ENCODE results near the gene NAP1L1. TPM values are rescaled to one million over a fixed set of nuclear protein-coding genes. Genes with fewer than 3 reads are reported as not detected.

The NAP1L1 gene
- total RNA-seq, 1 donor from 2014 or later, result 473 TPM

GRCh38 chr12:76033081-76034011, 51.1 kb downstream of the NAP1L1 start:
- no peak for TF ChIP-seq CTCF (conservative IDR thresholded peaks at IDR 0.05; ENCODE audit: low read depth, low read length)
- no peak for DNase-seq (ENCODE audit: low read depth)
- peak overlapping the region; percentile 96 for H3K4me3 ChIP-seq (ENCODE audit: low read depth, low read length)

- no peak for DNase-seq (ENCODE audit: low read depth)
- no peak for TF ChIP-seq CTCF (conservative IDR thresholded peaks at IDR 0.05; ENCODE audit: low read depth, low read length)
- H3K4me3 ChIP-seq (ENCODE audit: low read depth, low read length), result peak overlapping the region; percentile 96
These were observed 52.2 kb downstream of the NAP1L1 start for GRCh38 chr12:76032043-76032981.

GRCh38 chr12:76031414-76032042, 53.0 kb downstream of the NAP1L1 start, which contains the start of gene PHLDA1:
Gene PHLDA1, minus strand, starts transcription at chr12:76031776.
- peak within 1 kb of the TSS; percentile 96 for H3K4me3 ChIP-seq (ENCODE audit: low read depth, low read length)
- TF ChIP-seq CTCF (conservative IDR thresholded peaks at IDR 0.05; ENCODE audit: low read depth, low read length), result peak; percentile 54
- DNase-seq (ENCODE audit: low read depth), result no peak

GRCh38 chr12:76031081-76031413, 53.4 kb downstream of the NAP1L1 start:
- no peak for DNase-seq (ENCODE audit: low read depth)
- TF ChIP-seq CTCF (conservative IDR thresholded peaks at IDR 0.05; ENCODE audit: low read depth, low read length), result no peak
- H3K4me3 ChIP-seq (ENCODE audit: low read depth, low read length), result peak overlapping the region; percentile 96

GRCh38 chr12:76030341-76031080, 54.0 kb downstream of the NAP1L1 start:
- no peak for TF ChIP-seq CTCF (conservative IDR thresholded peaks at IDR 0.05; ENCODE audit: low read depth, low read length)
- peak overlapping the region; percentile 96 for H3K4me3 ChIP-seq (ENCODE audit: low read depth, low read length)
- DNase-seq (ENCODE audit: low read depth), result no peak

GRCh38 chr12:76029982-76030340, 54.5 kb downstream of the NAP1L1 start:
- TF ChIP-seq CTCF (conservative IDR thresholded peaks at IDR 0.05; ENCODE audit: low read depth, low read length), result no peak
- peak overlapping the region; percentile 96 for H3K4me3 ChIP-seq (ENCODE audit: low read depth, low read length)
- no peak for DNase-seq (ENCODE audit: low read depth)
